ENCODE results near the gene TGFBR3. TPM values are rescaled to one million over a fixed set of nuclear protein-coding genes. Genes with fewer than 3 reads are reported as not detected.
A peak's percentile ranks its signal among the peaks of the same experiment; 100 is the strongest.

The TGFBR3 gene
- total and polyA plus RNA-seq, 2 of the 13 experiments (the other 11 are each of a cell fraction or from before 2014, with no cell fraction given): 76.5 to 195 TPM

- ChIA-PET CTCF (ENCODE audit: low intra/inter-chr PET ratio, low total read pairs) (no interaction called here), POLR2A (interaction anchor here (0.8 to 4.3 kb wide), 9 partner anchors 10 to 68 kb away, joined by 3 to 26 read pairs (median 6); partner anchors contain the start of gene TGFBR3)
- Histone ChIP-seq H2AFZ (ENCODE audit: low read length) (no peak overlapping the region), H3K36me3 (replicated peaks in 1 of 2; ENCODE audit: control insufficient read depth in 1 of 2, insufficient read depth in 2 of 2, low read length in 2 of 2) (peaks cover 0 to 1% of the 10 kb centered on the region in 2 experiments; a peak in 2 of 5 replicates), H3K27me3 (ENCODE audit: control insufficient read depth in 1 of 2, insufficient read depth in 2 of 2, low read length in 2 of 2) (no peaks in the 10 kb centered on the region), H3K27ac (ENCODE audit: extremely low read length, insufficient read depth, low read length) (peak overlapping the region; percentile 97), H3K4me1 (ENCODE audit: insufficient read depth, low read length) (peaks cover 100% of the 10 kb centered on the region), H3K79me2 (ENCODE audit: insufficient read depth, low read length) (peaks cover 79% of the 10 kb centered on the region), H3K4me2 (ENCODE audit: low read depth, low read length) (peak overlapping the region; percentile 92), H3K9me3 (ENCODE audit: low read length) (no peaks in the 10 kb centered on the region), H4K20me1 (ENCODE audit: insufficient read depth, low read length) (no peaks in the 10 kb centered on the region), H3K9ac (ENCODE audit: insufficient read depth, low read depth, low read length) (peak overlapping the region; percentile 84), H3K4me3 (replicated peaks in 1 of 3; ENCODE audit: insufficient read depth in 1 of 3, low read depth in 2 of 3, low read length in 3 of 3) (peak overlapping the region in 1 of 3 experiments; percentile 58; a peak in 2 of 6 replicates)
- 0 out of 2 replicates have a peak, but pooled peaks have one; percentile 6 for TF ChIP-seq ZNF777 (CRISPR knock-in tag; IDR thresholded peaks at IDR 0.05)
- no peak for TF ChIP-seq ZNF558 (CRISPR knock-in tag; IDR thresholded peaks at IDR 0.05; ENCODE audit: borderline replicate concordance)
- TF ChIP-seq ZNF615 (CRISPR knock-in tag; IDR thresholded peaks at IDR 0.05; ENCODE audit: borderline replicate concordance): 0 out of 2 replicates have a peak, but pooled peaks have one; percentile 29
- TF ChIP-seq ZNF121 (CRISPR knock-in tag; IDR thresholded peaks at IDR 0.05): peak; percentile 86
- TF ChIP-seq TIGD3 (CRISPR knock-in tag; IDR thresholded peaks at IDR 0.05; ENCODE audit: borderline replicate concordance): no peak
- TF ChIP-seq RBM22 (optimal IDR thresholded peaks at IDR 0.05; ENCODE audit: low read length): peak; percentile 69
- no peak for TF ChIP-seq SNAI1 (CRISPR knock-in tag; IDR thresholded peaks at IDR 0.05; ENCODE audit: borderline replicate concordance)
- no peak for TF ChIP-seq CHCHD3 (CRISPR knock-in tag; IDR thresholded peaks at IDR 0.05)
- TF ChIP-seq MXD3 (CRISPR knock-in tag; IDR thresholded peaks at IDR 0.05): 0 out of 2 replicates have a peak, but pooled peaks have one; percentile 20
- TF ChIP-seq ZNF18 (CRISPR knock-in tag; IDR thresholded peaks at IDR 0.05; ENCODE audit: insufficient replicate concordance): peak; percentile 55
- 0 out of 2 replicates have a peak, but pooled peaks have one; percentile 10 for TF ChIP-seq MYPOP (CRISPR knock-in tag; IDR thresholded peaks at IDR 0.05)
- TF ChIP-seq MTF1 (CRISPR knock-in tag; IDR thresholded peaks at IDR 0.05): no peak
- TF ChIP-seq ZNF33A (CRISPR knock-in tag; IDR thresholded peaks at IDR 0.05; ENCODE audit: borderline replicate concordance): no peak
- in situ Hi-C loops (cut with HindIII; ENCODE audit: extremely low pct_ligation_motif_present, low pct_unique_long_range_greater_than_20kb) (no loop called here), intact Hi-C loops (cut with micrococcal nuclease; ENCODE audit: unreplicated experiment) (loop anchor here (5.0 kb wide), 1 partner anchor 327 kb away; the partner anchor contains the start of gene CDC7)
- FAIRE-seq (no peak), ATAC-seq (no peak), DNase-seq (ENCODE audit: low spot score) (no peak)
- no TSS peak for BruUV-seq (replicated peaks)
- whole genome bisulfite sequencing (ENCODE audit: low lambda C conversion rate): 73% methylated on average over 5 of the region's 6 CpGs
These were observed 56.4 kb downstream of the TGFBR3 start for GRCh38 chr1:91829293-91830153.
